ENCODE results near the gene AP1AR. TPM values are rescaled to one million over a fixed set of nuclear protein-coding genes. Genes with fewer than 3 reads are reported as not detected.

AP1AR gene
- polyA plus RNA-seq, 1 donor from 2014 or later, result 143 TPM

Other genes starting within 250 kb of the AP1AR start
- 0.48 and 0.59 TPM in 2 replicates for gene FAM241A, start 86.3 kb upstream of the AP1AR start, polyA plus RNA-seq
- 3.5 and 7.2 TPM in 2 replicates for gene TIFA, start 54.1 kb downstream of the AP1AR start, polyA plus RNA-seq
- gene ALPK1, start 65.6 kb downstream of the AP1AR start, polyA plus RNA-seq, result 0.10 TPM in 1 of 2 replicates, not detected in the other

Measured in neural cell (in vitro differentiated cells).